IMR-90 (cell line): ENCODE results near the gene IQSEC1. TPM values are rescaled to one million over a fixed set of nuclear protein-coding genes. Genes with fewer than 3 reads are reported as not detected.

Source experiments
- ATAC-seq: fragments of 200-7000 bp; cut with Tn5 transposase; 2 replicates; pipeline ENCODE4 v1.9.1; 2020; ENCODE audit warnings: low read depth, mild to moderate bottlenecking, moderate library complexity
- BruUV-seq: library from RNA; stranded (reverse); fragments of 400-500 nt; replicated peaks from 2 replicates; lab custom pipeline; 2021; lab: Mats Ljungman, UMichigan
- CTCF ChIA-PET: fragments of 300-600 bp; formaldehyde crosslinking; extraction: SDS; loops from one replicate; lab custom pipeline; 2021; ENCODE audit warnings: antibody characterized with exemption; lab: Yijun Ruan, JAX
- POLR2A ChIA-PET: fragments of 300-600 bp; sonication (Branson Sonifier 250); formaldehyde crosslinking; loops from one replicate; lab custom pipeline; 2022; ENCODE audit warnings: antibody characterized with exemption; ENCODE audit not compliant: unreplicated experiment; lab: Charles Lee
- DNase-seq: peaks from one replicate; pipeline ENCODE4 v3.0.0; 2013
- H2AFZ ChIP-seq: replicated peaks from 2 replicates; pipeline ENCODE3; 2013; ENCODE audit warnings: low read length, mild to moderate bottlenecking; ENCODE audit not compliant: poor library complexity
- H2AK5ac ChIP-seq: 2 replicates; pipeline ENCODE4 v1.6.1; 2013; ENCODE audit warnings: low read depth, low read length, inconsistent platforms
- H2AK9ac ChIP-seq: replicated peaks from 2 replicates; pipeline ENCODE3; 2013; ENCODE audit warnings: mild to moderate bottlenecking, low read depth, low read length, moderate library complexity; ENCODE audit not compliant: poor library complexity
- H2BK120ac ChIP-seq: 2 replicates; pipeline ENCODE4 v1.6.1; 2013; ENCODE audit warnings: low read depth, low read length, inconsistent platforms
- H2BK15ac ChIP-seq: 3 replicates; pipeline ENCODE4 v1.6.1; 2013; ENCODE audit warnings: low read depth, low read length, inconsistent platforms
- H2BK20ac ChIP-seq: 2 replicates; pipeline ENCODE4 v1.6.1; 2013; ENCODE audit warnings: low read depth, mild to moderate bottlenecking, inconsistent platforms, low read length, moderate library complexity
- H2BK5ac ChIP-seq: 2 replicates; pipeline ENCODE4 v1.6.1; 2013; ENCODE audit warnings: mild to moderate bottlenecking, low read depth, low read length, inconsistent platforms; ENCODE audit not compliant: poor library complexity, severe bottlenecking
- H3K14ac ChIP-seq: replicated peaks from 2 replicates; pipeline ENCODE4 v1.6.1; 2013; ENCODE audit warnings: low read depth, low read length, inconsistent platforms
- H3K18ac ChIP-seq: 2 replicates; pipeline ENCODE4 v1.6.1; 2013; ENCODE audit warnings: low read depth, low read length, control low read depth
- H3K23ac ChIP-seq: 2 replicates; pipeline ENCODE4 v1.6.1; 2013; ENCODE audit warnings: low read depth, low read length, inconsistent platforms
- H3K27ac ChIP-seq: 2 replicates; pipeline ENCODE4 v1.5.1; 2013; ENCODE audit warnings: mild to moderate bottlenecking, control low read depth, low read length; ENCODE audit not compliant: insufficient read depth
- H3K27me3 ChIP-seq: 2 replicates; pipeline ENCODE4 v1.6.1; 2013; ENCODE audit warnings: low read length; ENCODE audit not compliant: control insufficient read depth, insufficient read depth
- H3K36me3 ChIP-seq: 2 replicates; pipeline ENCODE4 v1.6.1; 2013; ENCODE audit warnings: low read length, mixed read lengths; ENCODE audit not compliant: control insufficient read depth, insufficient read depth
- H3K4ac ChIP-seq: 2 replicates; pipeline ENCODE4 v1.6.1; 2013; ENCODE audit warnings: low read depth, low read length, inconsistent platforms
- H3K4me1 ChIP-seq: 2 replicates; pipeline ENCODE4 v1.6.1; 2013; ENCODE audit warnings: low read length, mixed read lengths; ENCODE audit not compliant: control insufficient read depth, insufficient read depth
- H3K4me2 ChIP-seq: 2 replicates; pipeline ENCODE4 v1.6.1; 2013; ENCODE audit warnings: low read depth, mild to moderate bottlenecking, control low read depth, low read length, moderate library complexity
- H3K4me3 ChIP-seq: 2 replicates; pipeline ENCODE4 v1.5.1; 2013; ENCODE audit warnings: low read depth, mild to moderate bottlenecking, control low read depth, low read length, moderate library complexity; ENCODE audit not compliant: insufficient read depth
- H3K56ac ChIP-seq: 2 replicates; pipeline ENCODE4 v1.6.1; 2013; ENCODE audit warnings: low read length, inconsistent platforms; ENCODE audit not compliant: insufficient read depth; ENCODE audit errors: extremely low read depth
- H3K79me1 ChIP-seq, 2 experiments: 2 replicates each; pipeline ENCODE4 v1.6.1; 2013; ENCODE audit warnings: low read length in 2 of 2, inconsistent platforms in 1 of 2, low read depth in 1 of 2
- H3K9ac ChIP-seq: 2 replicates; pipeline ENCODE4 v1.6.1; 2013; ENCODE audit warnings: low read depth, low read length, control low read depth
- H3K9me1 ChIP-seq: 2 replicates; pipeline ENCODE4 v1.6.1; 2013; ENCODE audit warnings: low read length, inconsistent platforms; ENCODE audit not compliant: insufficient read depth
- H3K9me3 ChIP-seq: 2 replicates; pipeline ENCODE4 v1.6.1; 2013; ENCODE audit warnings: low read length; ENCODE audit not compliant: control insufficient read depth, insufficient read depth
- H4K20me1 ChIP-seq: 2 replicates; pipeline ENCODE4 v1.6.1; 2013; ENCODE audit warnings: low read length, inconsistent platforms; ENCODE audit not compliant: insufficient read depth
- H4K5ac ChIP-seq: 2 replicates; pipeline ENCODE4 v1.6.1; 2013; ENCODE audit warnings: mild to moderate bottlenecking, low read depth, low read length, control low read depth
- H4K8ac ChIP-seq, 2 experiments: 2 replicates each; pipeline ENCODE4 v1.6.1; 2013; ENCODE audit warnings: low read depth in 2 of 2, low read length in 2 of 2, control low read depth in 1 of 2, inconsistent platforms in 1 of 2
- H4K91ac ChIP-seq: 2 replicates; pipeline ENCODE4 v1.6.1; 2013; ENCODE audit warnings: low read depth, low read length, inconsistent platforms; ENCODE audit not compliant: insufficient read depth
- BHLHE40 ChIP-seq: fragments of 150-350 bp; IDR thresholded peaks from 2 replicates; pipeline ENCODE4 v1.6.1; 2016; ENCODE audit warnings: mild to moderate bottlenecking, low read depth, low read length
- CEBPB ChIP-seq: IDR thresholded peaks from 2 replicates; pipeline ENCODE4 v1.6.1; 2012; ENCODE audit warnings: low read depth, low read length, improper control_type of control experiment
- CHD1 ChIP-seq: IDR thresholded peaks from 2 replicates; pipeline ENCODE4 v1.6.1; 2012; ENCODE audit warnings: low read depth, low read length, improper control_type of control experiment
- FOS ChIP-seq: fragments of 150-350 bp; IDR thresholded peaks from 2 replicates; pipeline ENCODE4 v1.6.1; 2016; ENCODE audit warnings: low read depth, low read length
- MAFK ChIP-seq: IDR thresholded peaks from 2 replicates; pipeline ENCODE4 v1.6.1; 2012; ENCODE audit warnings: low read depth, low read length, improper control_type of control experiment
- MAZ ChIP-seq: IDR thresholded peaks from 2 replicates; pipeline ENCODE4 v1.6.1; 2012; ENCODE audit warnings: low read depth, mild to moderate bottlenecking, low read length, improper control_type of control experiment, moderate library complexity, borderline replicate concordance
- MXI1 ChIP-seq: IDR thresholded peaks from 2 replicates; pipeline ENCODE4 v1.6.1; 2012; ENCODE audit warnings: low read depth, mild to moderate bottlenecking, low read length, moderate library complexity, borderline replicate concordance
- NFE2L2 ChIP-seq: fragments of 150-350 bp; IDR thresholded peaks from 2 replicates; pipeline ENCODE4 v1.6.1; 2016; ENCODE audit warnings: low read depth, mild to moderate bottlenecking, low read length
- POLR2A ChIP-seq: IDR thresholded peaks from 2 replicates; pipeline ENCODE4 v1.6.1; 2012; ENCODE audit warnings: mild to moderate bottlenecking, low read depth, low read length
- RAD21 ChIP-seq: IDR thresholded peaks from 2 replicates; pipeline ENCODE4 v1.6.1; 2012; ENCODE audit warnings: low read length, improper control_type of control experiment
- RCOR1 ChIP-seq: IDR thresholded peaks from 2 replicates; pipeline ENCODE4 v1.6.1; 2012; ENCODE audit warnings: mild to moderate bottlenecking, low read length, improper control_type of control experiment; ENCODE audit not compliant: insufficient replicate concordance
- RFX5 ChIP-seq: IDR thresholded peaks from 2 replicates; pipeline ENCODE4 v1.8.0; 2012; ENCODE audit warnings: low read depth, mild to moderate bottlenecking, low read length, moderate library complexity
- SMC3 ChIP-seq: fragments of 150-350 bp; IDR thresholded peaks from 2 replicates; pipeline ENCODE4 v1.6.1; 2016; ENCODE audit warnings: low read depth, mild to moderate bottlenecking, antibody characterized with exemption, low read length, moderate library complexity
- WGBS, 2 experiments: methylation state at CpG; one replicate each; pipeline versions ENCODE4 v1.1.5 to v1.1.7; 2013; ENCODE audit warnings: missing lambda C conversion rate in 2 of 2; ENCODE audit not compliant: insufficient read length in 1 of 2; ENCODE audit errors: extremely low coverage in 2 of 2; 5-methylcytosine and 5-hydroxymethylcytosine counted together
- dilution Hi-C: fragments of 300-500 bp; cut with HindIII; formaldehyde crosslinking; loops from one replicate; pipeline ENCODE4 v1.14.3; 2018; ENCODE audit warnings: low sequenced_read_pairs; ENCODE audit not compliant: unreplicated experiment
- in situ Hi-C: fragments of 300-500 bp; cut with MboI; formaldehyde crosslinking; loops from 3 replicates; pipeline ENCODE4 v1.14.3; 2019; ENCODE audit warnings: low sequenced_read_pairs, inconsistent platforms, mixed read lengths
- intact Hi-C: fragments of 100-400 bp; cut with micrococcal nuclease; formaldehyde crosslinking; loops from 2 replicates; pipeline ENCODE4 v1.10.0; 2022
- polyA plus RNA-seq, 3 experiments: library from polyadenylated mRNA; depleted of rRNA; stranded (reverse); fragments of >200 nt; gene quantifications; 2 replicates each; pipeline ENCODE4 v1.2.3, GENCODE V29; 2012; ENCODE audit warnings: low replicate concordance in 1 of 3
- total RNA-seq: library from RNA; depleted of rRNA; stranded (reverse); fragments of >200 nt; gene quantifications from 2 replicates; pipeline ENCODE4 v1.2.3, GENCODE V29; 2012
- TF ChIP-seq, protein P1 (sequence below): fragments of 150-350 bp; IDR thresholded peaks from 2 replicates; pipeline ENCODE4 v1.6.1; 2017; ENCODE audit warnings: mild to moderate bottlenecking, antibody characterized with exemption, low read length, low read depth
- TF ChIP-seq, protein P2 (sequence below): conservative IDR thresholded peaks from 2 replicates; pipeline ENCODE4 v1.5.1; 2012; ENCODE audit warnings: mild to moderate bottlenecking, low read depth, low read length, improper control_type of control experiment
- TF ChIP-seq, protein P3 (sequence below): fragments of 150-350 bp; IDR thresholded peaks from 2 replicates; pipeline ENCODE4 v1.6.1; 2016; ENCODE audit warnings: low read depth, mild to moderate bottlenecking, low read length, moderate library complexity, borderline replicate concordance

Gene IQSEC1
- total and polyA plus RNA-seq, 2 of the 4 experiments (the other 2 are of a cell fraction) = 5.9 to 11.9 TPM

DNA sequence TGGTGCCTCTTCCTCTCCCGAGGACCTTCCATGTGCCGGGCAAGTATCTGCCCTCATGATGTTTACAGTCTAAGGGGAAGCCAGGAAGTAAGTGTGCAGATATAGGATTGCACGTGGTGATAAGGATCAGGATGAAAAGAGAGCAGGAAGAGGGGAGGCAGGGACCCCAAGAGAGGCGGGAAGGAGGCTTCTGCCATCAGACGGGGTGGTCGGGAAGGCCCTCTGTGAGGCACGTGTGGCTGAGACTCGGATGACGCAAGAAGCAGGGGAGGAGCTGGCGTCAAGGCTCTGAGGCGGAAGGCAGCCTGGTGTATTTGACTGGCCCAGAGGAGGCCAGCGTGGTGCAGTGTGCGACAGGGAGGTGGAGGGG lies 762 bp upstream of the IQSEC1 start:
- CTCF ChIA-PET = no interaction called here
- no peak overlapping the region for H2BK5ac ChIP-seq

More for the DNA sequence above, 762 bp upstream of the IQSEC1 start:
- Histone ChIP-seq H3K4ac (no peak overlapping the region), H2BK120ac (no peak overlapping the region), H2AK9ac (no peak overlapping the region), H3K27me3 (peaks cover 72% of the 10 kb centered on the region), H2BK15ac (no peak overlapping the region), H3K9ac (no peak overlapping the region), H3K36me3 (no peaks in the 10 kb centered on the region), H4K5ac (no peak overlapping the region), H2AK5ac (no peak overlapping the region), H3K79me1 (no peaks in the 10 kb centered on the region), H4K91ac (no peak overlapping the region), H3K4me1 (no peaks in the 10 kb centered on the region), H4K8ac (no peak overlapping the region), H3K56ac (no peak overlapping the region), H3K14ac (no peak overlapping the region), H3K4me3 (no peak overlapping the region), H3K23ac (no peak overlapping the region), H2BK20ac (no peak overlapping the region), H3K18ac (no peak overlapping the region), H3K4me2 (no peak overlapping the region), H3K27ac (no peak overlapping the region), H3K9me3 (peaks cover 3% of the 10 kb centered on the region; the same call in 1 of the 2 replicates), H3K9me1 (no peaks in the 10 kb centered on the region), H4K20me1 (no peaks in the 10 kb centered on the region), H2AFZ (peak overlapping the region; percentile 1)
- intact Hi-C loops = no loop called here
- no TSS peak for BruUV-seq
- WGBS, 2 experiments = 11% methylated on average over 7 of the region's 13 CpGs; no CpG with 5 or more reads in 1 of the 2 experiments
- in situ Hi-C loops = no loop called here
- ATAC-seq (no peak), DNase-seq (no peak)
- POLR2A ChIA-PET = no interaction called here
- TF ChIP-seq RFX5 = no peak
- TF ChIP-seq CEBPB = peak; percentile 64
- no peak for TF ChIP-seq CHD1
- TF ChIP-seq MAFK = no peak
- no peak for TF ChIP-seq RAD21
- TF ChIP-seq POLR2A = no peak
- TF ChIP-seq RCOR1 = no peak
- no peak for TF ChIP-seq FOS
- no peak for TF ChIP-seq NFE2L2
- TF ChIP-seq BHLHE40 = no peak
- TF ChIP-seq, protein P1, sequence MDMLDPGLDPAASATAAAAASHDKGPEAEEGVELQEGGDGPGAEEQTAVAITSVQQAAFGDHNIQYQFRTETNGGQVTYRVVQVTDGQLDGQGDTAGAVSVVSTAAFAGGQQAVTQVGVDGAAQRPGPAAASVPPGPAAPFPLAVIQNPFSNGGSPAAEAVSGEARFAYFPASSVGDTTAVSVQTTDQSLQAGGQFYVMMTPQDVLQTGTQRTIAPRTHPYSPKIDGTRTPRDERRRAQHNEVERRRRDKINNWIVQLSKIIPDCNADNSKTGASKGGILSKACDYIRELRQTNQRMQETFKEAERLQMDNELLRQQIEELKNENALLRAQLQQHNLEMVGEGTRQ = peak; percentile 36; the same call in 1 of the 2 replicates
- no peak for TF ChIP-seq MXI1
- TF ChIP-seq, protein P2, sequence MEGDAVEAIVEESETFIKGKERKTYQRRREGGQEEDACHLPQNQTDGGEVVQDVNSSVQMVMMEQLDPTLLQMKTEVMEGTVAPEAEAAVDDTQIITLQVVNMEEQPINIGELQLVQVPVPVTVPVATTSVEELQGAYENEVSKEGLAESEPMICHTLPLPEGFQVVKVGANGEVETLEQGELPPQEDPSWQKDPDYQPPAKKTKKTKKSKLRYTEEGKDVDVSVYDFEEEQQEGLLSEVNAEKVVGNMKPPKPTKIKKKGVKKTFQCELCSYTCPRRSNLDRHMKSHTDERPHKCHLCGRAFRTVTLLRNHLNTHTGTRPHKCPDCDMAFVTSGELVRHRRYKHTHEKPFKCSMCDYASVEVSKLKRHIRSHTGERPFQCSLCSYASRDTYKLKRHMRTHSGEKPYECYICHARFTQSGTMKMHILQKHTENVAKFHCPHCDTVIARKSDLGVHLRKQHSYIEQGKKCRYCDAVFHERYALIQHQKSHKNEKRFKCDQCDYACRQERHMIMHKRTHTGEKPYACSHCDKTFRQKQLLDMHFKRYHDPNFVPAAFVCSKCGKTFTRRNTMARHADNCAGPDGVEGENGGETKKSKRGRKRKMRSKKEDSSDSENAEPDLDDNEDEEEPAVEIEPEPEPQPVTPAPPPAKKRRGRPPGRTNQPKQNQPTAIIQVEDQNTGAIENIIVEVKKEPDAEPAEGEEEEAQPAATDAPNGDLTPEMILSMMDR = no peak
- TF ChIP-seq, protein P3, sequence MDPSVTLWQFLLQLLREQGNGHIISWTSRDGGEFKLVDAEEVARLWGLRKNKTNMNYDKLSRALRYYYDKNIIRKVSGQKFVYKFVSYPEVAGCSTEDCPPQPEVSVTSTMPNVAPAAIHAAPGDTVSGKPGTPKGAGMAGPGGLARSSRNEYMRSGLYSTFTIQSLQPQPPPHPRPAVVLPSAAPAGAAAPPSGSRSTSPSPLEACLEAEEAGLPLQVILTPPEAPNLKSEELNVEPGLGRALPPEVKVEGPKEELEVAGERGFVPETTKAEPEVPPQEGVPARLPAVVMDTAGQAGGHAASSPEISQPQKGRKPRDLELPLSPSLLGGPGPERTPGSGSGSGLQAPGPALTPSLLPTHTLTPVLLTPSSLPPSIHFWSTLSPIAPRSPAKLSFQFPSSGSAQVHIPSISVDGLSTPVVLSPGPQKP = no peak
- no peak for TF ChIP-seq SMC3
- TF ChIP-seq MAZ = no peak
- dilution Hi-C loops = no loop called here
